ENCODE results near the gene MPV17L2. TPM values are rescaled to one million over a fixed set of nuclear protein-coding genes. Genes with fewer than 3 reads are reported as not detected.

The MPV17L2 gene
- total RNA-seq, 1 donor from 2014 or later = 6.3 TPM

DNA sequence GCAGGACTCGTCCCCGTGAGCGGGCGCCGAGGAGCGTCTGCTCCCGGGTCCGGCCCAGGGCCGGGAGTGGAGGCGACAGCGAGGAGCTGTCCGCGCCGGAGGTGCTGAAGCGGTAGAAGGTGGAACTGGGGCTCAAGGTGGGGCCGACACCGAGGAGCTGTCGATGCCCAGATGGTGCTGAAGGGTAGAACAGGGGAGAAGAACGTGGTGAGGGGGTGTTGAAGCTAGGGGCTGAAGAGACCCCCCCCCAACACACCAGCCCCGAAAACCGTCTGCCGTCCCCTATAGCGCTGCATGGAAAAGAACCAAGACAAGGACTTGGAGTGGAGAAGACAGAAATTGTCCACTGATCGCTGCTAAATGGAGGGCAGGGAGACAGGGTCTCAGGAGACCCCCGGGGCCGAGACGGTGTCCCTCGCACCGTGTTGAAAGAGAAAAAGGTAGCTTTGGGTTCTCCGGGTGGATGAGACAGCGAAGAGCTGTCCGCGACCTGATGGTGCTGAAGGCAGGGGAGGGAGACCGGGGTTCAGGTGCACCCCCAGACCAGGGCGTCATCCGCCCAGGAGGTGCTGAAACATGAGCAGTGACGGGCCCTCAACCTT is 40.3 kb downstream of the MPV17L2 start:
- peak; percentile 49 for DNase-seq (ENCODE audit: low read depth in 2 of 2)

DNA sequence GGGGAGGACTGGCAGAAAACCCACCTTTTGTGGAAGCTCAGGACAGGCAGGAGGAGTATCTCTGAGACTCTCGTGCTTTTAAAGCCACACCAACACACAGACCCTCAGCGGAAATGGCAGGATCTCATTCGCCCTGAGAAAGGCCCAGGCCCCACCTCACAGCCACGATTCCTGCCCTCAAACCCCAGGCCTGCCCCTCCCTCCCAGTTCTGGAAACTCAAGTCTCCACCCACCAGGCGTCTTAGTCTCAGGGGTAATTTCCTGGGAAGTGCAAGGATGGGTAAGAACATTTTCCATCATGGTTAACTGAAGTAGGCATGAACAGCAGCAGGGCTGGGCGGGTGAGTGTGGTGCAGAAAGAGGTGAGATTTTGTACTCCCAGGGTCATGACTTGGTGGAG is 41.2 kb downstream of the MPV17L2 start:
- DNase-seq (ENCODE audit: low read depth in 2 of 2) = no peak

DNA sequence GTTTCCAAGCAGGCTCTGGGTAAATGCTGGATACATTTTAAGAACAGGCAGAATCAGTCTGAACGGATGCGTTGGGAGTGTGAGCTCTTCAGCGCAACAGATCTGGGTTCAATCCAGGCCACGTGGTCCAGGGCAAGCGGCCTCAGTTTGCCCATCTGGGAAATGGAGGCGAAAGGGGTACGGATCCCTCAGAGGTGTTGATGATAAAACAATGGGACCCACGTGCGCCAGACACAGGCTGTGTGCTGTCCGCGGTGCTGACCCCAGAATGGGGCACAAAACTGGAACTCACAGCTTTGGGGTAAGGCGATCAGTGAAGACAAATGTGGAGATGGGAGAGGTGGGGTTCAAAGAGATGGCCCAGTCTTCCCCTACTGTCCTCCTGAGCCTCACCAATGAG is 46.3 kb downstream of the MPV17L2 start:
- DNase-seq (ENCODE audit: low read depth in 2 of 2) = peak; percentile 25 to 33

DNA sequence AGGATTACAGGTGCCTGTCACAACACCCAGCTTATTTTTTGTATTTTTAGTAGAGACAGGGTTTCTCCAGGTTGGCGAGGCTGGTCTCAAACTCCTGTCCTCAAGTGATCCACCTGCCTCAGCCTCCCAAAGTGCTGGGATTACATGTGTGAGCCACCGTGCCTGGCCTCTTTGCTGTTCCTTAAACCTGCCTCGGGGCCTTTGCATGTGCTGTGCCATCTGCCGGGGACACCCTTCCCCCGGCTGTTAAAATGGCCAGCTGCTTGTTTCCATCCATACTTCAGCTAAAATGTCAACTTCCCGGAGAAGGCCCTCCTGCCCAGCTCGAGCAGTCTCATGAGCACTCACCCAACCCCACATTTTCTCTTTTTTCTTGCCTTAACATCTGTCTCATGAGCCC is 52.3 kb downstream of the MPV17L2 start:
- DNase-seq (ENCODE audit: low read depth in 2 of 2) = no peak

Other genes with a start within 250 kb of the MPV17L2 start
- gene KCNN1, start 226.1 kb upstream of the MPV17L2 start, total RNA-seq = under 0.01 and 0.22 TPM in 2 replicates
- 42.5 and 115 TPM in 2 replicates for gene ARRDC2, start 185.0 kb upstream of the MPV17L2 start, total RNA-seq
- under 0.01 and 0.22 TPM in 2 replicates for gene IL12RB1, start 106.3 kb upstream of the MPV17L2 start, total RNA-seq
- 1.1 and 2.0 TPM in 2 replicates for gene MAST3, start 95.4 kb upstream of the MPV17L2 start, total RNA-seq
- 1.5 and 1.6 TPM in 2 replicates for gene PIK3R2, start 40.1 kb upstream of the MPV17L2 start, total RNA-seq
- gene IFI30, start 19.4 kb upstream of the MPV17L2 start, total RNA-seq = 4.4 TPM in 2 replicates
- 0.22 and 0.40 TPM in 2 replicates for gene RAB3A, start 10.8 kb downstream of the MPV17L2 start, total RNA-seq
- gene PDE4C, start 33.2 kb downstream of the MPV17L2 start, total RNA-seq = under 0.01 TPM in 2 replicates
- gene IQCN, start 81.2 kb downstream of the MPV17L2 start, total RNA-seq = under 0.01 TPM in 2 replicates
- gene JUND, start 88.4 kb downstream of the MPV17L2 start, total RNA-seq = 55.4 and 117 TPM in 2 replicates
- gene LSM4, start 129.9 kb downstream of the MPV17L2 start, total RNA-seq = 86.1 and 110 TPM in 2 replicates
- 12.1 and 14.8 TPM in 2 replicates for gene PGPEP1, start 147.4 kb downstream of the MPV17L2 start, total RNA-seq
- gene GDF15, start 192.9 kb downstream of the MPV17L2 start, total RNA-seq = 70.0 and 104 TPM in 2 replicates
- not detected in 2 replicates for gene LRRC25, start 204.4 kb downstream of the MPV17L2 start, total RNA-seq
- 44.0 and 45.8 TPM in 2 replicates for gene SSBP4, start 226.2 kb downstream of the MPV17L2 start, total RNA-seq
- 26.0 and 33.6 TPM in 2 replicates for gene ISYNA1, start 244.9 kb downstream of the MPV17L2 start, total RNA-seq